Panc1 (cell line): ENCODE data around the gene ITM2C. TPM values are rescaled to one million over a fixed set of nuclear protein-coding genes. Genes with fewer than 3 reads are reported as not detected.

Experiments
- ATAC-seq: fragments of 200-7000 bp; cut with Tn5 transposase; 2 replicates; pipeline ENCODE4 v1.9.1; 2020; ENCODE audit warnings: mild to moderate bottlenecking, moderate library complexity
- Bru-seq: library from RNA; stranded (reverse); fragments of 400-500 nt; gene quantifications from one replicate; lab custom pipeline; 2021; lab: Mats Ljungman, UMichigan
- BruChase-seq, 2 experiments: library from RNA; stranded (reverse); fragments of 400-500 nt; gene quantifications; one replicate each; lab custom pipeline; 2021; lab: Mats Ljungman, UMichigan
- BruUV-seq: library from RNA; stranded (reverse); fragments of 400-500 nt; replicated peaks from 2 replicates; lab custom pipeline; 2021; lab: Mats Ljungman, UMichigan
- CTCF ChIA-PET: fragments of 300-600 bp; sonication (Branson Sonifier 250); formaldehyde crosslinking; loops from one replicate; lab custom pipeline; 2022; ENCODE audit warnings: antibody characterized with exemption; lab: Charles Lee
- POLR2A ChIA-PET: fragments of 300-600 bp; sonication (Branson Sonifier 250); formaldehyde crosslinking; loops from one replicate; lab custom pipeline; 2022; ENCODE audit warnings: antibody characterized with exemption; lab: Charles Lee
- DNase-seq: peaks from one replicate; pipeline ENCODE4 v3.0.0-alpha.2; 2010; ENCODE audit warnings: low read depth, low spot score
- H3K27ac ChIP-seq: 2 replicates; pipeline ENCODE4 v1.5.1; 2011; ENCODE audit warnings: mild to moderate bottlenecking, low read length, inconsistent platforms
- H3K27me3 ChIP-seq: fragments of 200-500 bp; sonication (Bioruptor generic); 2 replicates; pipeline ENCODE4 v1.6.0; 2014; ENCODE audit warnings: low read length, inconsistent platforms; ENCODE audit not compliant: control insufficient read depth, insufficient read depth
- H3K36me3 ChIP-seq: fragments of 200-500 bp; sonication (Bioruptor generic); 2 replicates; pipeline ENCODE4 v1.5.1; 2014; ENCODE audit warnings: inconsistent platforms, mild to moderate bottlenecking, low read length, moderate library complexity; ENCODE audit not compliant: control insufficient read depth, insufficient read depth
- H3K4me1 ChIP-seq: 2 replicates; pipeline ENCODE4 v1.5.1; 2011; ENCODE audit warnings: inconsistent platforms, mild to moderate bottlenecking, low read length, moderate library complexity; ENCODE audit not compliant: control insufficient read depth, insufficient read depth
- H3K4me3 ChIP-seq, 2 experiments: 2 replicates each; pipeline ENCODE4 v1.5.1; 2011 to 2012; ENCODE audit warnings: low read depth in 2 of 2, low read length in 2 of 2, mild to moderate bottlenecking in 2 of 2, inconsistent platforms in 1 of 2, moderate library complexity in 1 of 2
- H3K9me3 ChIP-seq: fragments of 200-500 bp; sonication (Bioruptor generic); 2 replicates; pipeline ENCODE4 v1.5.1; 2014; ENCODE audit warnings: low read depth, mild to moderate bottlenecking, inconsistent platforms, low read length, moderate library complexity; ENCODE audit not compliant: control insufficient read depth, insufficient read depth
- CTCF ChIP-seq: fragments of 450-650 bp; IDR thresholded peaks from 2 replicates; pipeline ENCODE4 v1.5.1; 2017; ENCODE audit warnings: mild to moderate bottlenecking
- POLR2AphosphoS5 ChIP-seq: IDR thresholded peaks from 2 replicates; pipeline ENCODE4 v1.6.1; 2012; ENCODE audit warnings: mild to moderate bottlenecking, low read depth, low read length, moderate library complexity
- REST ChIP-seq, 2 experiments: IDR thresholded peaks; 2 replicates each; pipeline ENCODE4 v1.6.1; 2011 to 2012; ENCODE audit warnings: low read depth in 2 of 2, control low read depth in 1 of 2, low read length in 1 of 2, mild to moderate bottlenecking in 1 of 2, moderate library complexity in 1 of 2; ENCODE audit not compliant: insufficient read depth in 1 of 2
- SIN3A ChIP-seq: IDR thresholded peaks from 2 replicates; pipeline ENCODE4 v1.6.1; 2012; ENCODE audit warnings: low read depth, mild to moderate bottlenecking, low read length, moderate library complexity, borderline replicate concordance; ENCODE audit not compliant: insufficient read depth
- TCF7L2 ChIP-seq: IDR thresholded peaks from 2 replicates; pipeline ENCODE4 v1.6.1; 2011; ENCODE audit warnings: mild to moderate bottlenecking, low read depth, low read length, inconsistent platforms
- in situ Hi-C: cut with HindIII; loops from 2 replicates; pipeline ENCODE4 v1.10.0; 2016; ENCODE audit warnings: low sequenced_read_pairs, low pct_unique_long_range_greater_than_20kb
- intact Hi-C: fragments of 100-400 bp; cut with micrococcal nuclease; formaldehyde crosslinking; loops from one replicate; pipeline ENCODE4 v1.10.0; 2022; ENCODE audit not compliant: unreplicated experiment
- long read RNA-seq: library from polyadenylated mRNA; unstranded; transcript quantifications from one replicate; pipeline ENCODE4 v2.0.0, GENCODE V29; 2021; ENCODE audit not compliant: unreplicated experiment
- polyA plus RNA-seq: library from polyadenylated mRNA; unstranded; fragments of >200 nt; gene quantifications from one replicate; pipeline ENCODE4 v1.2.1, GENCODE V29; 2012; ENCODE audit warnings: missing spikeins; ENCODE audit not compliant: insufficient read length
- total RNA-seq: library from RNA; stranded (reverse); gene quantifications from one replicate; pipeline ENCODE4 v1.2.1, GENCODE V29; 2021; ENCODE audit not compliant: unreplicated experiment

The ITM2C gene
- 114 TPM for total RNA-seq
- 256 TPM for polyA plus RNA-seq
- Bru-seq, nascent RNA = percentile 54 among the genes with signal in this experiment
- percentile 57 among the genes with signal in this experiment for BruChase-seq, experiment 1, labeled RNA remaining after a 2-hour chase
- percentile 73 among the genes with signal in this experiment for BruChase-seq, experiment 2, labeled RNA remaining after a 6-hour chase
- long read RNA-seq, transcript ITM2C-202 (6 exons, 2,078 nt) = major isoform, 237 of 435 reads
- long read RNA-seq, transcript ITM2C-210 (1 exons, 501 nt) = minor isoform, 26 of 435 reads
- long read RNA-seq, transcript ITM2C-203 (5 exons, 1,889 nt) = minor isoform, 17 of 435 reads
- long read RNA-seq, partial matches to known transcripts = 49 of 435 reads
- long read RNA-seq, other reads (novel, unspliced or antisense) = 106 of 435 reads

GRCh38 chr2:230864605-230865306 is at the start of gene ITM2C:
TSS of gene ITM2C (plus strand) at chr2:230864942. CDS start at chr2:230865026, 84 bp downstream.
- peak within 1 kb of the TSS; percentile 74 for H3K27ac ChIP-seq
- no peak for DNase-seq
- in situ Hi-C loops = no loop called here

More at GRCh38 chr2:230864605-230865306, at the start of gene ITM2C:
- Histone ChIP-seq H3K9me3 (no peaks in the 10 kb centered on the region), H3K27me3 (no peaks in the 10 kb centered on the region), H3K36me3 (peaks cover 3% of the 10 kb centered on the region; the same call in 1 of the 2 replicates), H3K4me1 (peaks cover 41% of the 10 kb centered on the region), H3K4me3 (peak within 1 kb of the TSS; percentile 77 to 81)
- intact Hi-C loops = no loop called here
- ChIA-PET CTCF (no interaction called here), POLR2A (interaction anchor here (0.7 kb wide), 1 partner anchor 17 kb away, joined by 3 read pairs; no protein-coding TSS in a partner anchor)
- no peak for TF ChIP-seq REST (IDR thresholded peaks at IDR 0.05; ENCODE audit: insufficient read depth in 1 of 2, low read depth in 2 of 2, low read length in 1 of 2)
- 0 out of 2 replicates have a peak, but pooled peaks have one; percentile 32 for TF ChIP-seq SIN3A
- TF ChIP-seq CTCF = peak; percentile 89
- TF ChIP-seq TCF7L2 = no peak
- TF ChIP-seq POLR2AphosphoS5 = no peak
- no TSS peak for BruUV-seq
- peak; percentile 88 for ATAC-seq
